Lower leg skin (tissue), 4 donors: Measurements from ENCODE around the gene PEX16. TPM values are rescaled to one million over a fixed set of nuclear protein-coding genes. Genes with fewer than 3 reads are reported as not detected.

Source experiments
- DNase-seq, 2 donors: peaks; one replicate each; pipeline ENCODE4 v3.0.0-alpha.2; 2019; ENCODE audit warnings: low spot score in 2 of 2
- H3K4me3 ChIP-seq: fragments of 200-600 bp; sonication (generic); 2 replicates; pipeline ENCODE4 v1.5.1; 2017; ENCODE audit warnings: mild to moderate bottlenecking, low read depth; ENCODE audit not compliant: poor library complexity, severe bottlenecking
- POLR2A ChIP-seq, 2 donors: fragments of 450-650 bp; IDR thresholded peaks; one replicate each; pipeline ENCODE4 v1.6.1; 2016 to 2017; ENCODE audit warnings: antibody characterized with exemption in 2 of 2, mild to moderate bottlenecking in 1 of 2, moderate library complexity in 1 of 2
- WGBS, 2 donors: methylation state at CpG; one replicate each; pipeline ENCODE4 v1.1.5; 2018; 5-methylcytosine and 5-hydroxymethylcytosine counted together
- intact Hi-C: fragments of 100-400 bp; cut with DNase I; formaldehyde crosslinking; loops from one replicate; pipeline ENCODE4 v1.15.0; 2023; ENCODE audit warnings: low total_unique reads
- total RNA-seq, 4 donors: library from RNA; depleted of rRNA; stranded (reverse); fragments of >200 nt; gene quantifications; one replicate each; pipeline ENCODE4 v1.1.0, GENCODE V29; 2016
- TF ChIP-seq, protein P1 (sequence below), 3 donors: fragments of 450-650 bp; IDR thresholded peaks; one replicate each; pipeline ENCODE4 v1.5.1; 2016; ENCODE audit warnings: antibody characterized with exemption in 3 of 3, mild to moderate bottlenecking in 3 of 3, moderate library complexity in 2 of 3

PEX16 gene
- total RNA-seq, 4 donors from 2014 or later, result 36.7 to 52.8 (median 41.2) TPM

DNA sequence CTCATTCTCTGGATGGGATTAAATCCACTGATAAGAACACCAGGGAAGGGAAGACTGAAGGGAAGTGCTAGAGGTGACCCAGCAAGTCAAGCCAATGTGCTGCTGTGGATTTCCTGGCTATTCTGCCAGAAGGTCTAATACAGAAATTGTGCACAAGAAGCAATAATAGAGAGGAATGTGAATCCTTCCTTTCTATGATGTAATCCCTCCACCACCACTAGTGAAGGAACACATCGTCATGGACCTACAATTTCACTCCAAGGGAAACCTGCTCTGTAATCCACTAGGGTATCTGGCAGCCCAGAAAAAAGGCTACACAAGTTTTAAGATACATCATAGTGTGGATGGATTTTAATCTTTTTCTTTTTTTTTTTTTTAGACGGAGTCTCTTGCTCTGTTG is 22.2 kb upstream of the PEX16 start:
- intact Hi-C loops, result no loop called here
- no peak for DNase-seq
- H3K4me3 ChIP-seq, result no peak overlapping the region
- TF ChIP-seq POLR2A (IDR thresholded peaks at IDR 0.05), result no peak
- TF ChIP-seq, protein P1, sequence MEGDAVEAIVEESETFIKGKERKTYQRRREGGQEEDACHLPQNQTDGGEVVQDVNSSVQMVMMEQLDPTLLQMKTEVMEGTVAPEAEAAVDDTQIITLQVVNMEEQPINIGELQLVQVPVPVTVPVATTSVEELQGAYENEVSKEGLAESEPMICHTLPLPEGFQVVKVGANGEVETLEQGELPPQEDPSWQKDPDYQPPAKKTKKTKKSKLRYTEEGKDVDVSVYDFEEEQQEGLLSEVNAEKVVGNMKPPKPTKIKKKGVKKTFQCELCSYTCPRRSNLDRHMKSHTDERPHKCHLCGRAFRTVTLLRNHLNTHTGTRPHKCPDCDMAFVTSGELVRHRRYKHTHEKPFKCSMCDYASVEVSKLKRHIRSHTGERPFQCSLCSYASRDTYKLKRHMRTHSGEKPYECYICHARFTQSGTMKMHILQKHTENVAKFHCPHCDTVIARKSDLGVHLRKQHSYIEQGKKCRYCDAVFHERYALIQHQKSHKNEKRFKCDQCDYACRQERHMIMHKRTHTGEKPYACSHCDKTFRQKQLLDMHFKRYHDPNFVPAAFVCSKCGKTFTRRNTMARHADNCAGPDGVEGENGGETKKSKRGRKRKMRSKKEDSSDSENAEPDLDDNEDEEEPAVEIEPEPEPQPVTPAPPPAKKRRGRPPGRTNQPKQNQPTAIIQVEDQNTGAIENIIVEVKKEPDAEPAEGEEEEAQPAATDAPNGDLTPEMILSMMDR (IDR thresholded peaks at IDR 0.05), result no peak
- 77 to 85% methylated on average over 2 of the region's 2 CpGs for WGBS, 2 donors

- H3K4me3 ChIP-seq, result no peak overlapping the region
- intact Hi-C loops, result no loop called here
- WGBS, 2 donors, result 83 to 89% methylated on average over 10 of the region's 10 CpGs
- DNase-seq, result no peak
- TF ChIP-seq POLR2A (IDR thresholded peaks at IDR 0.05), result no peak
- TF ChIP-seq, protein P1 (IDR thresholded peaks at IDR 0.05), result no peak
Measured at GRCh38 chr11:45937916-45938315, 20.2 kb upstream of the PEX16 start.

- WGBS, 2 donors, result 76 to 83% methylated on average over 4 of the region's 4 CpGs
- DNase-seq, result no peak
- intact Hi-C loops, result no loop called here
- no peak for TF ChIP-seq POLR2A (IDR thresholded peaks at IDR 0.05)
- TF ChIP-seq, protein P1 (IDR thresholded peaks at IDR 0.05), result no peak
- no peak overlapping the region for H3K4me3 ChIP-seq
Measured at GRCh38 chr11:45936511-45937054, 18.9 kb upstream of the PEX16 start.

GRCh38 chr11:45935349-45936064 is 17.8 kb upstream of the PEX16 start:
- 83 to 84% methylated on average over 8 of the region's 8 CpGs for WGBS, 2 donors
- no peak for DNase-seq
- no peak overlapping the region for H3K4me3 ChIP-seq
- intact Hi-C loops, result no loop called here
- no peak for TF ChIP-seq POLR2A (IDR thresholded peaks at IDR 0.05)
- TF ChIP-seq, protein P1 (IDR thresholded peaks at IDR 0.05), result no peak

DNA sequence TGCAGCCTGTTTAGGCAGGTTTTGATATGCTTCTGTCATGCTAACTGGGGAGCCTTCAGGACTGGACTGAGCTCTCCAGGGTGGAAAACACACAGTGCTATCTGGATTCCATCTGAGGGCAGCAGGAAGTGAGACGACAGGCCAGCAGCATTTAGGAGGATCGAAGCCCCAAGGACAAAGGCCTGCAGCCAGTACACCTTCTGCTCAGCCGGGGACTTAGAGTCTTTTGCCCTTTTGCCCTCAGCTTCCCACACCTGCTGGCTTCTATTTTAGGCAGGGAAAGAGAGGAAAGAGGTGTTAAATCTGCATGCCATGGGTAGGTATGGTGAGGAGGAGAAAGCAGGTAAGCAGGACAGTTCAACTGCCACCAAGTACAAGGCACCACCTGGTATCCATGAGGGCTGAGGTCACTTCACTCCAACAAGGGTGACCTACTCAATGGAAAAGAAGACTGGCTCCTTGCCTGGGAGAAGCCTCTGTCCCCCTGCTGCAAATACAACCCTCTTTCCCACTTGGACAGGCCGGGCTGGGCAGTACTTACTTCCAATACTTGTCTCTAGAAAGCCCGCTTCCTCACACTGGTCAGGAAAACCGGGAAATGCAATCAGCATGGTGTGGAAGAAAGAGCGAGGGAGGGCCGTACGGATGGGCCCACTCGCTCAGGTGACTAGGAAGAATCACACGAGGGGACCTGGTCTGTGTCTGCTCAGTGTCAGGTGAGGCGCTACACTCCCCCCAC is 17.1 kb upstream of the PEX16 start:
- 73 to 74% methylated on average over 12 of the region's 12 CpGs for WGBS, 2 donors
- no peak overlapping the region for H3K4me3 ChIP-seq
- intact Hi-C loops, result no loop called here
- TF ChIP-seq, protein P1 (IDR thresholded peaks at IDR 0.05), result no peak
- TF ChIP-seq POLR2A (IDR thresholded peaks at IDR 0.05), result no peak
- DNase-seq, result no peak
